BLaER1 (cell line): Measurements from ENCODE around the gene SHC3.

ENCODE experiments used
- H3K27ac ChIP-seq: shearing (Covaris generic); formaldehyde crosslinking; 2 replicates; pipeline ENCODE4 v1.8.1; 2022
- H3K27me3 ChIP-seq: shearing (Covaris generic); formaldehyde crosslinking; 2 replicates; pipeline ENCODE4 v1.8.1; 2022
- H3K36me3 ChIP-seq: shearing (Covaris generic); formaldehyde crosslinking; 2 replicates; pipeline ENCODE4 v1.8.1; 2022
- H3K4me1 ChIP-seq: shearing (Covaris generic); formaldehyde crosslinking; 2 replicates; pipeline ENCODE4 v1.8.1; 2022
- H3K4me2 ChIP-seq: shearing (Covaris generic); formaldehyde crosslinking; 2 replicates; pipeline ENCODE4 v1.8.1; 2022
- H3K4me3 ChIP-seq: shearing (Covaris generic); formaldehyde crosslinking; 2 replicates; pipeline ENCODE4 v1.8.1; 2022
- H3K9ac ChIP-seq: shearing (Covaris generic); formaldehyde crosslinking; 2 replicates; pipeline ENCODE4 v1.8.1; 2022
- H3K9me3 ChIP-seq: shearing (Covaris generic); formaldehyde crosslinking; 2 replicates; pipeline ENCODE4 v1.8.1; 2022
- H4K20me1 ChIP-seq: shearing (Covaris generic); formaldehyde crosslinking; 2 replicates; pipeline ENCODE4 v1.8.1; 2022
- Cebpa-rat ChIP-seq: shearing (Covaris generic); IDR thresholded peaks from 2 replicates; pipeline ENCODE4 v1.8.1; 2022

The SHC3 gene

DNA sequence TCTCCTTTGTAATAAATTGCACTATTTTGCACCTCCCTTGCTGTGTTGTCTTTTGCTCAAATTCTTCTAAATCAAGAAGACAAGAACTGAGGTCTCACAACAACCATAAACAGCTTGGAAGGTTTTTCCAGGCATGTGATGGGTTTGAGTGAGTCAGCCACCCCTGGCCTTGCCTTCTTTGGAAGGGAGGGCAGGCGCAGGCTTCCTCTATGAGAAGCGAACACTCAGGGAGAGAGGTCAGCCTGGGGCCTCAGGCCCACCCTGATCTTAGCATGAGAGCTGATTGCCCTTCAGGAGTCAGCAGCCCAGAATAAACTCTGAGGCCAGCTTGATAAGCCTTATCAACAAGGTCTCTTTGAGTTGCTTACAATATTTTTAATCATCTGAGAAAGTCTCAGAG is 155.7 kb downstream of the SHC3 start:
- TF ChIP-seq Cebpa-rat: no peak
- H3K4me1 ChIP-seq: no peaks in the 10 kb centered on the region
- H3K27ac ChIP-seq: no peak overlapping the region
- no peaks in the 10 kb centered on the region for H3K36me3 ChIP-seq
- no peaks in the 10 kb centered on the region for H3K27me3 ChIP-seq
- H3K9me3 ChIP-seq: no peaks in the 10 kb centered on the region
- H3K4me3 ChIP-seq: no peak overlapping the region
- H3K4me2 ChIP-seq: no peak overlapping the region
- no peak overlapping the region for H3K9ac ChIP-seq
- no peaks in the 10 kb centered on the region for H4K20me1 ChIP-seq

DNA sequence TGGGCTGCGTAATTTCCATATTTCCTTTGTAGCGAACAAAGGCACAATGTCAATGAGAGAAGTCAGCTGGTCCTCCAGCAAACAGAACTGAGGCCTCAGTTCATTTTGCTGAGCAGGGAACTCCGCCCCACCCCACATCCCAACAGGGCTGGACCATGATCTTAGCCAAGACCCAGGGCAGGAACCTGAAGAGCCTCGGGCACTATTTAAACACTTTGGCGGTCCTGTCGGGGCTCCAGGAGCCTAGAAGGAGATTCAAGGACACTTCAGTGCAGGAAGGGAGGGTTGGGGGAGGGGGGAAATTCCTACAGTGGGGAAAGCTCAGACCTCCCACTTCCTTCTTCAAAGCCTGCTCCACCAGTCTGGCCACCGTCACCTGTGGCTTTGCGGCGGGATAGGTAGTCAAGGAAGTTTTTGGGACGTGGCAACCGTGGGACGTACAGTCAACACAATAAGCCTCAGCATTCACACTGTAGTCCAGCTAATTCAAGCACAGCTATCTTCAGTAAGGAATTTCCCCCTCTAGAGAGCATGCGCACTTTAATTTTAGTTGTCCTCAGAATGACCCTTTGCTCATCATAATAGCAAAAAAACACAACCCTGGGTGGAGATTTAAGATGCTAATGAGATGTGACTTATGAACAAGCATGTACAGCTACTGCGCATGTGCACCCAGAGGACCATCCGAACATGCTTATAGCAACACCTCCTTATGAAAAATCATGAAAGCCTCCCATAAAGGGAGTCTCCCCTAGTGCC is 156.4 kb downstream of the SHC3 start:
- Histone ChIP-seq H3K36me3 (no peaks in the 10 kb centered on the region), H3K4me2 (no peak overlapping the region), H4K20me1 (no peaks in the 10 kb centered on the region), H3K9ac (no peak overlapping the region), H3K4me3 (no peak overlapping the region), H3K27me3 (no peaks in the 10 kb centered on the region), H3K27ac (no peak overlapping the region), H3K4me1 (no peaks in the 10 kb centered on the region), H3K9me3 (no peaks in the 10 kb centered on the region)
- no peak for TF ChIP-seq Cebpa-rat

DNA sequence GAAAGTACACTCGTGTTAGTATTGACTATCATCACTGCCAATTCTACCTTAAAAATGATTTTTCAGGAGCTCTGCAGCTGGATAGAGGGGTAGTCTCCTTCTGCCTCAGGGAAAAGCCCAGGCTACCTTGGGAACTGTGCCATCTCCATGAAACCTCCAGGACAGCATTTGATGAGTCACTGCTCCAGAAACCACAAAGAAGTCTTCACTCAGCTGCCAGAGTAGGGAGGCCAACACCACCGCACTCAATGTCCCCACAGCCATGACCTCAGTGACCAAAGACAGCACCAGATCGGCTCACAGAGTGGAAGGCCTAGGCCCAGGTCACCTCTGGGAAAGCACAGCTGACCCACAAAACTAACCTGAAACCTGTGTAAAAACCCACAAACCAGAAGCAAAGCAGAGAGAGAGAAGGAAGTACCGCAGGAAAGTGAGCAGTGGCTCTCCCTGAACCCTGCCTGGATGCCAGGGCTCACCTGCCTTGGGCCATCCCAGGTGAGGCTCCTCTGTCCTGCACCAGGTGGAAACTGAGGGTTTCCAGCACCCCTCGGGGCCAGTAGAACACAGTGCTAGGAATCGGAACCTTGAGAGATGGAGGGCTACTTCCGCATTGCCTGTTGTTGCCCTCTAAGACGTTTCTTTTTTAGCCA is 157.3 kb downstream of the SHC3 start:
- TF ChIP-seq Cebpa-rat: no peak
- Histone ChIP-seq H3K36me3 (no peaks in the 10 kb centered on the region), H3K9ac (no peak overlapping the region), H3K4me2 (no peak overlapping the region), H3K4me1 (no peaks in the 10 kb centered on the region), H3K27ac (no peak overlapping the region), H4K20me1 (no peaks in the 10 kb centered on the region), H3K27me3 (no peaks in the 10 kb centered on the region), H3K4me3 (no peak overlapping the region), H3K9me3 (no peaks in the 10 kb centered on the region)

DNA sequence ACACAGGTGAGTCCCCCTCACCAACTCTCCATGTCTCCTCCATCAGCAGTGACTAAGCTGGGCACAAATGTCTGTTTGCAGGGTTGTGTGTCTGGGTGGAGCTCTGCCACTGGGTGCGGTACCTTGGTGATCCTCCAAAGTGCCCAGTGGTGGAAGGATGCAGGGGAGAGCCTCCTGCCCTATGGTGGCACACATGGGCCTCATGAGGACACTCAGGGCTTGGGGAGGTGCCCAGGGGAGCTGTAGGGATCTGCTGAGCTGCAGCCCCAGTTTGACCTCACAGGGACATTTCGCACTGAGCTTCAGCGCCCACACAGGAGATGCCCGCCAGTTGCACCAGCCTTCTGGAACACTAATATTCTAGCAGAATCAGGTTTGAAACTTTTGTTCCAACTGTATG is 157.9 kb downstream of the SHC3 start:
- Histone ChIP-seq H3K4me3 (no peak overlapping the region), H3K36me3 (no peaks in the 10 kb centered on the region), H3K27me3 (no peaks in the 10 kb centered on the region), H3K4me1 (no peaks in the 10 kb centered on the region), H3K9ac (no peak overlapping the region), H3K27ac (no peak overlapping the region), H3K9me3 (no peaks in the 10 kb centered on the region), H4K20me1 (no peaks in the 10 kb centered on the region), H3K4me2 (no peak overlapping the region)
- TF ChIP-seq Cebpa-rat: no peak

DNA sequence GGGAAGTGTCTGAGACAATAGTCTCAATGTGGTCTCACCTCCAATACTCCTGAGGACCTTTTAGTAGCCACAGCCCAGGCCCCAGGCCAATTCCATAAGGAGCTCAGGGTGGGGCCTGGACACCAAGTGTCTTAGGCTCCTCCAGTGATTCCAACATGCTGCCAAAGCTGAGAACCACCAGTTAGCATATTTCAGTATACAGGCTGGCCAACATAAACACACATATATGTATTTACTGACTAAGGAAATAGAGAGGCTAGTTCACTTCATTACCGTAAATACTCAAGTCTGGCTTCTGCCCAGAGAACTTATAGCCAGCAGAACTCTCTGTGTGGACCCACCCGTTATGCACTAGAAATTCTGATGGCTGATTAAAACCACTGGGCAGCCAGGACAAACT is 163.3 kb downstream of the SHC3 start:
- Histone ChIP-seq H3K27ac (no peak overlapping the region), H3K4me2 (no peak overlapping the region), H3K9ac (no peak overlapping the region), H3K4me3 (no peak overlapping the region), H3K27me3 (no peaks in the 10 kb centered on the region), H3K9me3 (no peaks in the 10 kb centered on the region), H3K36me3 (no peaks in the 10 kb centered on the region), H4K20me1 (no peaks in the 10 kb centered on the region), H3K4me1 (no peaks in the 10 kb centered on the region)
- TF ChIP-seq Cebpa-rat: no peak

DNA sequence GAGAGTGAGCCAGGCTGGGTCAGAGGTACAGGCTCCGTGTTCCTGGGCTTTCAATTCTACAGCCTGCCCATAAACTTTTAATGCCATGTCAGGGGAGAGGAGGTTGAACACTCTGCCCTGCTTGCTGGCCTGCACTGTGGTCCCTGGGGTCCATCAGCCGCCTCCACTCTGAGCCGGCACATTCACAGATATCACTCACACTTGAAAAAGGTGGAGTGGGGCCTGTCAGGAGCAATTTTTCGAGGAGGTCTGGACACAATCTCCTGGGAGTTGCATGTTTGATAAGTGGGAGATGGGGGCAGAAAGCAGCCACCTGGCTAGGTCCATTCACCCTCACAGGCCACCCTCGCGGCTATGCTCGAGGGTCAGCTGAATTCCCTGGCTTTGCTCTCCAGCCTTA is 164.5 kb downstream of the SHC3 start:
- H3K9ac ChIP-seq: no peak overlapping the region
- H3K4me2 ChIP-seq: no peak overlapping the region
- no peak overlapping the region for H3K4me3 ChIP-seq
- no peak overlapping the region for H3K27ac ChIP-seq
- H4K20me1 ChIP-seq: no peaks in the 10 kb centered on the region
- H3K27me3 ChIP-seq: no peaks in the 10 kb centered on the region
- H3K36me3 ChIP-seq: no peaks in the 10 kb centered on the region
- no peaks in the 10 kb centered on the region for H3K4me1 ChIP-seq
- no peak for TF ChIP-seq Cebpa-rat
- no peaks in the 10 kb centered on the region for H3K9me3 ChIP-seq

DNA sequence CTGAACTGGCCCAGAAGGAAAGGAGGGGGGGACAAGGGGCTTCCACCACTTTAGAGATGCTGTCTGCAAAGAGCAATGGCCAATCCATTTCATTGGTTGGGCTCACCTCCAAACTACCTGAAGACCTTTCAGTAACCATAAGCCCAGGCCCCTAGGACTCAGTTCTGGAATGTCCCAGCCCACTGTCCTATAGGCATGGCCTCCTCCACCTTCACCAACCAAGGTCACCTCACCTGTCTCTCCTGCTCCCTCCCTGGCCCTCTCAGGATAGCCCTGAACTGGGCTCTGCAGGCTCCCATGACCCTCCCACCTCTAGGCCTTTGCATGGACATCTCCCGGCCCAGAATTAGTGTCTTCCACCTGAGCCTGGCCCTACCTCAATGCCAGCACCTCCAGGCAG is 165.0 kb downstream of the SHC3 start:
- TF ChIP-seq Cebpa-rat: no peak
- Histone ChIP-seq H3K9ac (no peak overlapping the region), H3K4me3 (no peak overlapping the region), H3K27ac (no peak overlapping the region), H3K36me3 (no peaks in the 10 kb centered on the region), H3K9me3 (no peaks in the 10 kb centered on the region), H4K20me1 (no peaks in the 10 kb centered on the region), H3K4me1 (no peaks in the 10 kb centered on the region), H3K4me2 (no peak overlapping the region), H3K27me3 (no peaks in the 10 kb centered on the region)

DNA sequence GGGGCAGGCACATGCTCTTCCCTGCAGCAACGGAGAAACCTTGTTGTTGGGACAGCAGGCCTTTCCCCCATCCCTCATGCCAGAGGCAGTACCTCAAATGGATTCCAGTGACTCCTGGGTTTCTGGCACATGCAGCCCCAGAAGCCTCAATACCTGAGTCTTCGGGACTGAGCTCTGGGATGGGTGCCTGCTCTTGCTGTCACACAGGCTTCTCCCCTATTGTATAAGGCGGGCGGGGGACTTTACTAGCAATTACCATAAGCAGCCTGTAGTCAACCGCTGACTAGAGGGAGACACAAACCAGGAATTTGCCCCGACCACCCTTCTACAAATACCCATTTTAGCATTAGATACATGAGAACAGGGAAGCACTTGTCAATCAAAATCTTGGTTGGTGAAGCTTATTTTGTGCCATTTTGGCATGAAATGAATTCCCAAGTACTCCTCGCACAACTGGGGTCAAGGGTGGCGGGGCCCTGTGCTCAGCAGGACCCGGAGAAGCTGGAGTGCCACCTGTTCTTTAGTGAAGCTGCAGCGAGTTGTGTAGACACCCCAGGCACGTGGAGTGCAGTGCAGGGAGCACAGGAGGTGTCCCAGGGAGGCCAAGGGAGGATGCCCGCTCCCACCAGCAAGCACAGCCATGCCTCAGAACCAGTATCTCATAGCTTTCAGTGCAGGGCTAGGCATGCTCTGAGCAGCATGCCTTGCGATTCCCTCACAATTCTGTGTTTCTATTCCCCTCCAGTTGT is 166.2 kb downstream of the SHC3 start:
- no peak for TF ChIP-seq Cebpa-rat

DNA sequence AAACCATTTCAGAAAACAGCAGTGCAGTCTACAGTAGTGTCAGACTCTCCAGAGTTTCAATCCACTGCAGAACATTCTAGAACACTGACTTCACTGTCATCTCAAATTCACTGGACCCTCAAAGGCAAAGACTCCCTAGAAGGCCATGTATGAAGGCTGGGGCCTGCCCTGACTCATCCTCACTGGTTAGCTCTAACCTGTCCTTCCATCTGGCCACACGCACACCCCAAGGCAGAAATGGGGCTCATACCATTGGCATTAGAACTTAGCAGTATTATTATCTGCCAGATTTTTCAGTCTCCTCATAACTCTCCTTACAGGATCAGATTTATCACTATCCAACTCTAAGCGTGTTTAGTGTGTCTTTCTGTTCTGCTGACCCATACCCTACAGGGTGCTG is 166.9 kb downstream of the SHC3 start:
- Histone ChIP-seq H3K27me3 (no peaks in the 10 kb centered on the region), H3K9ac (no peak overlapping the region), H4K20me1 (no peaks in the 10 kb centered on the region), H3K9me3 (no peaks in the 10 kb centered on the region), H3K36me3 (no peaks in the 10 kb centered on the region), H3K4me1 (no peaks in the 10 kb centered on the region), H3K4me2 (no peak overlapping the region), H3K4me3 (no peak overlapping the region), H3K27ac (no peak overlapping the region)
- TF ChIP-seq Cebpa-rat: no peak

More for the DNA sequence above, 166.2 kb downstream of the SHC3 start:
- H3K4me3 ChIP-seq: no peak overlapping the region
- H3K27ac ChIP-seq: no peak overlapping the region
- H3K4me2 ChIP-seq: no peak overlapping the region
- no peaks in the 10 kb centered on the region for H4K20me1 ChIP-seq
- H3K36me3 ChIP-seq: no peaks in the 10 kb centered on the region
- H3K9me3 ChIP-seq: no peaks in the 10 kb centered on the region
- no peak overlapping the region for H3K9ac ChIP-seq
- no peaks in the 10 kb centered on the region for H3K4me1 ChIP-seq
- H3K27me3 ChIP-seq: no peaks in the 10 kb centered on the region

DNA sequence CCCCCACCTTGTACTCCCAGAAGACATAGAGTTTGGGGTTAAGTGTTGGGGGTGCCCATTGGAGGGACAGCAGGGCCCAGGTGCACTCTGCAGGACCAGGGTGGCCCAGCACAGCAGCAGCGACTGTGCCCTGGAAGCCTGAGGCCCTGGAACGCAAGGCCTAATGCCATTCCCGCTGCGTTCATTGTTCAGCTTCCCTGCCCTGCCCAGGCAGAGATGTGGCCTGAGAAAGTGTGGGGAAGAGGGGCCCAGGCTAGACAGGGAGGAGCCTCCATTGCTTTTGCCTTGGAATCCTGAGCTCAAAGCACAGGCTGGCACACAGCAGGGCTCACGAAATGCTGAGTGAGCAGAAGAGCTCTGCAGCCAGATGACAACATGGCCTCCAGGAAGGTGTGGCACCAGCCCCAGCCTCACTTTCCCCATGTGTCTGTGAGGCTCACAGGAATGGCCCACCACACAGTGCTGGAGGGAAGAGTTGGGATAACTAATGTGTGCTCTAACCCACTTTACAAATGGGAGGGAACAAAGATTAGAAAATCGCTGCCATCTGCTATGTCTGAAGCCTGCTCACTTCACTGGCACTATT is 168.0 kb downstream of the SHC3 start:
- no peak for TF ChIP-seq Cebpa-rat
- Histone ChIP-seq H3K4me2 (no peak overlapping the region), H3K27me3 (no peaks in the 10 kb centered on the region), H3K4me1 (no peaks in the 10 kb centered on the region), H3K27ac (no peak overlapping the region), H3K9ac (no peak overlapping the region), H4K20me1 (no peaks in the 10 kb centered on the region), H3K9me3 (no peaks in the 10 kb centered on the region), H3K4me3 (no peak overlapping the region), H3K36me3 (no peaks in the 10 kb centered on the region)
